Measurements from ENCODE around the gene XK. TPM values are rescaled to one million over a fixed set of nuclear protein-coding genes. Genes with fewer than 3 reads are reported as not detected.

Gene XK
- total and polyA plus RNA-seq, 10 of the 15 experiments (the other 5 are each of a cell fraction or from before 2014, with no cell fraction given), result not detected

- ChIA-PET CTCF (no interaction called here), POLR2A (no interaction called here), RAD21 (ENCODE audit: unreplicated experiment) (no interaction called here), SMC1A (ENCODE audit: uncharacterized antibody, unreplicated experiment) (no interaction called here)
- Histone ChIP-seq H3K4me3 (no peak overlapping the region), H3K4me2 (ENCODE audit: control insufficient read depth, insufficient read depth) (no peak overlapping the region), H3K27ac (ENCODE audit: control insufficient read depth, insufficient read depth) (no peak overlapping the region), H3K27me3 (replicated peaks in 1 of 2; ENCODE audit: control insufficient read depth in 2 of 2, insufficient read depth in 2 of 2, low read length in 1 of 2) (no peaks in the 10 kb centered on the region; a peak in 2 of 4 replicates), H3K79me2 (ENCODE audit: control insufficient read depth, insufficient read depth, low read length) (no peaks in the 10 kb centered on the region), H3K9me3 (replicated peaks; ENCODE audit: control insufficient read depth, insufficient read depth, low read length) (no peaks in the 10 kb centered on the region), H2AFZ (ENCODE audit: control insufficient read depth, low read depth, low read length) (no peak overlapping the region), H3K36me3 (ENCODE audit: control insufficient read depth in 2 of 2, insufficient read depth in 2 of 2, low read length in 1 of 2) (no peaks in the 10 kb centered on the region), H3K9ac (ENCODE audit: control insufficient read depth, insufficient read depth, low read length) (no peak overlapping the region), H3K4me1 (ENCODE audit: control insufficient read depth, insufficient read depth, low read length) (no peaks in the 10 kb centered on the region), H4K20me1 (ENCODE audit: control insufficient read depth, insufficient read depth) (no peaks in the 10 kb centered on the region)
- ATAC-seq, result no peak
- in situ Hi-C loops (cut with MboI), result no loop called here
- TF ChIP-seq, protein P1, sequence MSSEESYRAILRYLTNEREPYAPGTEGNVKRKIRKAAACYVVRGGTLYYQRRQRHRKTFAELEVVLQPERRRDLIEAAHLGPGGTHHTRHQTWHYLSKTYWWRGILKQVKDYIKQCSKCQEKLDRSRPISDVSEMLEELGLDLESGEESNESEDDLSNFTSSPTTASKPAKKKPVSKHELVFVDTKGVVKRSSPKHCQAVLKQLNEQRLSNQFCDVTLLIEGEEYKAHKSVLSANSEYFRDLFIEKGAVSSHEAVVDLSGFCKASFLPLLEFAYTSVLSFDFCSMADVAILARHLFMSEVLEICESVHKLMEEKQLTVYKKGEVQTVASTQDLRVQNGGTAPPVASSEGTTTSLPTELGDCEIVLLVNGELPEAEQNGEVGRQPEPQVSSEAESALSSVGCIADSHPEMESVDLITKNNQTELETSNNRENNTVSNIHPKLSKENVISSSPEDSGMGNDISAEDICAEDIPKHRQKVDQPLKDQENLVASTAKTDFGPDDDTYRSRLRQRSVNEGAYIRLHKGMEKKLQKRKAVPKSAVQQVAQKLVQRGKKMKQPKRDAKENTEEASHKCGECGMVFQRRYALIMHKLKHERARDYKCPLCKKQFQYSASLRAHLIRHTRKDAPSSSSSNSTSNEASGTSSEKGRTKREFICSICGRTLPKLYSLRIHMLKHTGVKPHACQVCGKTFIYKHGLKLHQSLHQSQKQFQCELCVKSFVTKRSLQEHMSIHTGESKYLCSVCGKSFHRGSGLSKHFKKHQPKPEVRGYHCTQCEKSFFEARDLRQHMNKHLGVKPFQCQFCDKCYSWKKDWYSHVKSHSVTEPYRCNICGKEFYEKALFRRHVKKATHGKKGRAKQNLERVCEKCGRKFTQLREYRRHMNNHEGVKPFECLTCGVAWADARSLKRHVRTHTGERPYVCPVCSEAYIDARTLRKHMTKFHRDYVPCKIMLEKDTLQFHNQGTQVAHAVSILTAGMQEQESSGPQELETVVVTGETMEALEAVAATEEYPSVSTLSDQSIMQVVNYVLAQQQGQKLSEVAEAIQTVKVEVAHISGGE (CRISPR knock-in tag; IDR thresholded peaks at IDR 0.05), result no peak
- TF ChIP-seq, protein P2, sequence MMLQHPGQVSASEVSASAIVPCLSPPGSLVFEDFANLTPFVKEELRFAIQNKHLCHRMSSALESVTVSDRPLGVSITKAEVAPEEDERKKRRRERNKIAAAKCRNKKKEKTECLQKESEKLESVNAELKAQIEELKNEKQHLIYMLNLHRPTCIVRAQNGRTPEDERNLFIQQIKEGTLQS (IDR thresholded peaks at IDR 0.05; ENCODE audit: borderline replicate concordance, extremely low read depth, low read depth, low read length), result no peak
- TF ChIP-seq SUZ12 (IDR thresholded peaks at IDR 0.05; ENCODE audit: unreplicated experiment) (no peak), POLR2A (IDR thresholded peaks at IDR 0.05; ENCODE audit: low read depth, low read length) (no peak), BMI1 (IDR thresholded peaks at IDR 0.05; ENCODE audit: borderline replicate concordance) (no peak), ZNF207 (IDR thresholded peaks at IDR 0.05; ENCODE audit: borderline replicate concordance) (no peak), SUPT20H (IDR thresholded peaks at IDR 0.05; ENCODE audit: borderline replicate concordance, control insufficient read depth, low read depth, low read length) (no peak), EP300 (IDR thresholded peaks at IDR 0.05; ENCODE audit: borderline replicate concordance in 1 of 2, control insufficient read depth in 1 of 2, low read depth in 2 of 2, low read length in 2 of 2) (no peak), SREBF1 (IDR thresholded peaks at IDR 0.05; ENCODE audit: low read length) (no peak), HDAC2 (IDR thresholded peaks at IDR 0.05) (no peak), SMARCA5 (IDR thresholded peaks at IDR 0.05) (no peak), SP1 (IDR thresholded peaks at IDR 0.05; ENCODE audit: low read depth, low read length) (no peak)
- WGBS (ENCODE audit: insufficient coverage, insufficient replicate concordance, low lambda C conversion rate, missing lambda C conversion rate), result 8% methylated on average over 5 of the region's 5 CpGs
- BruUV-seq (replicated peaks), result no TSS peak
- DNase-seq (ENCODE audit: low read depth, low spot score), result no peak
- FAIRE-seq, result no peak
- intact Hi-C loops (cut with micrococcal nuclease; ENCODE audit: unreplicated experiment), result no loop called here
These were observed 45.4 kb upstream of the XK start for GRCh38 chrX:37640142-37640541.
